Ureter (tissue), 1 donor: ENCODE data around the gene GRK5. TPM values are rescaled to one million over a fixed set of nuclear protein-coding genes. Genes with fewer than 3 reads are reported as not detected.
"Not testable (repeated sequence)": the region's sequence is repeated elsewhere in the genome, so short reads cannot be mapped to it uniquely, and the experiment has no call there.

Experiments used
- DNase-seq: peaks from one replicate; pipeline ENCODE4 v3.0.0-alpha.2; 2020; ENCODE audit warnings: low spot score
- total RNA-seq: library from RNA; stranded (reverse); gene quantifications from one replicate; pipeline ENCODE4 v1.2.4, GENCODE V29; 2023
- donor health status: DM: yes; HTN: yes; CAD: no.

The GRK5 gene
- 16.7 TPM for total RNA-seq

DNA sequence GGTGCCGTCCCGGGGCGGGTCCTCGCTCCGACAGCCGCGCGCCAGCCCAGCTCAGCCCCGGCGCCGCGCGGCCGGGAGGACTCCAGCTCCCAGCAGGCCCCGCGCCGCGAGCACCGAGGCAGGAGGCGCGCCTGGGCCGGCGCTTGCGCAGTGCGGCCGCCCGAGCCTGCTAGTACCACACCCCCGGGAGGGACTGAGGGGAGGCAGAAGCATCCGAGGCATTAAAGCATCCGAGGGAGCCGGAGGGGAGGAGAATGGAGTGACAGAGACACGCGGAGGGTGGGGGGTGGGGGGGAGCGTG lies at the start of gene GRK5:
TSS of gene GRK5 (plus strand) at position 206 of the 301 bp plus-strand sequence. CDS start 347 bp downstream, outside the sequence.
- DNase-seq, result peak; percentile 92

DNA sequence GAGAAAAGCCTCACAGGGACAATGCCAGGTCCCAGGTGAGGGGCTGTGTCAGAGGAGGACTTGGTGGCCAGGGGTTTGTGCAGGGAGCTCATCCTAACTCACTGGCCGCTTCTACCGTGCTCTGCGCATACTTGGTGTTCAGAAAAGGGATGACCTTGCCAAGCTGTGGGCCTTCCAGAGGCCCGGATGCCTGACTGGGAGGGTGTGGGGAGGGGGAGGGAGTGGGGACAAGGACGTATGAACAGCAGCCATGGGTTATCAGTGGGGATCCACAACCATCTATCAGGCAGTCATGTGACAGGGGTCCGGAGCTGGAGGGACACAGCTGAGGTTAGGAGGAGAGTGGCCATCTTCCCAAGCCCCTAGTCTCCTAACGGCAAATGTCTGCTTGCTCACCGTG lies 48.0 kb upstream of the GRK5 start:
- DNase-seq, result no peak

DNA sequence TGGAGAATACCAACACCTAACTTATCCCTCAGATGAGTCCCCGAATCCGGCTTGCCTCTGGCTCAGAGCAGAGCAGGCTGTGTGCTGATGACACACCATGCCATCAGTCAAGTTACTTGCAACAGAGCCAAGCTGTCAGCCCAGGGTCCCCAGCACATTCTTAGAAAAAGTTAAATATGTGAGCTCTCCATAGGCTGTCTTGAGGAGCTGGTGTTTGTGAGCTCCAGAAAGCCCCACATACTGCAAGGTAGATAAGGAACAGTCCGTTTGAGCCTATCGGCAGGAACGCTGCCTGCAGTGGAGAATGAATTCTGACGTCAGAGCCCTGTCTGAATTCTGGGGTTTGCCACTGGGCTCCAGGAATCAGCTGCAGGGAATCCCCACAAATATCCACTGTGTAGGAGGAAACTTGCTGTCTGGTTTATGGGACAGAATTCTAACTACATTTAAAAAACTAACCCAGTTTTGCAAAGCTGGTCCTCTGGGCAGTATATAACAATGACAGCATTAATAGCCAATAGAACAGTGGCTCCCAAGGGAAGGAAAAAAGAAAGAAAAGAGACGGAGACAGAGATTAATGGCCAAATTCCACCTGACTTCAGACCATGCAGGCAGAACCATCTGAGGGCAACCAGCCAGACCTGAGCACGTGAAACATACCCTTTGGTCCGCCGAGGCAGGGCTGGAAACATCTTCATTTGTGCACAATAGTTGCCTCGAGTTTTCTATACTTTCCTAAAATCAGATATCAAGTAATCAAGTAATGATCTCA lies 45.5 kb upstream of the GRK5 start:
- no peak for DNase-seq

DNA sequence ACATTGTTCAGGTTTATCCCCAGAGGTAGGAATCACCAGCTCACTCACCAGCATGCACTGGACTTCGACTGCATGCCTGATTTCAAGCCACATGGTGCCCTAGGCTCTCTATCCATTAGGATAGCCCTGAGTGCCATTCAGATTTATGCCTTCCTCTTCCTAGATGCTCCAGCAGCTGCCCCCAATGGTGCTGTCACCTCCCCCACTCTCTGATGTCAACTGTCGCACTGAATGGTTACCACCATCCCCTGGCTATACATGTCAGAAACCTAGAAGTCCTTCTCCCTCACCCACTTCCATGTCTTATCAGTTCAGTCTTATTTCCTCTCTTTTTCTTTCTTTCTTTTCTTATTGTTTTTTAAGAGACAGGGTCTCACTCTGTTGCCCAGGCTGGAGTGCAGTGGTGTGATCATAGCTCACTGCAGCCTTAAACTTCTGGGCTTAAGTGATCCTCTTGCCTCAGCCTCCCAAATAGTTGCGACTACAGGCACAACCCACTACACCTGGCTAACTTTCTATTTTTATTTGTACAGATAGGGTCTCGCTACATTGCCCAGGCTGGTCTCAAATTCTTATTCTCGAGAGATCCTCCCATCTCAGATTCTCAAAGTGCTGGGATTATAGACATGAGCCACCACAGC lies 44.8 kb upstream of the GRK5 start:
- DNase-seq, result no peak

DNA sequence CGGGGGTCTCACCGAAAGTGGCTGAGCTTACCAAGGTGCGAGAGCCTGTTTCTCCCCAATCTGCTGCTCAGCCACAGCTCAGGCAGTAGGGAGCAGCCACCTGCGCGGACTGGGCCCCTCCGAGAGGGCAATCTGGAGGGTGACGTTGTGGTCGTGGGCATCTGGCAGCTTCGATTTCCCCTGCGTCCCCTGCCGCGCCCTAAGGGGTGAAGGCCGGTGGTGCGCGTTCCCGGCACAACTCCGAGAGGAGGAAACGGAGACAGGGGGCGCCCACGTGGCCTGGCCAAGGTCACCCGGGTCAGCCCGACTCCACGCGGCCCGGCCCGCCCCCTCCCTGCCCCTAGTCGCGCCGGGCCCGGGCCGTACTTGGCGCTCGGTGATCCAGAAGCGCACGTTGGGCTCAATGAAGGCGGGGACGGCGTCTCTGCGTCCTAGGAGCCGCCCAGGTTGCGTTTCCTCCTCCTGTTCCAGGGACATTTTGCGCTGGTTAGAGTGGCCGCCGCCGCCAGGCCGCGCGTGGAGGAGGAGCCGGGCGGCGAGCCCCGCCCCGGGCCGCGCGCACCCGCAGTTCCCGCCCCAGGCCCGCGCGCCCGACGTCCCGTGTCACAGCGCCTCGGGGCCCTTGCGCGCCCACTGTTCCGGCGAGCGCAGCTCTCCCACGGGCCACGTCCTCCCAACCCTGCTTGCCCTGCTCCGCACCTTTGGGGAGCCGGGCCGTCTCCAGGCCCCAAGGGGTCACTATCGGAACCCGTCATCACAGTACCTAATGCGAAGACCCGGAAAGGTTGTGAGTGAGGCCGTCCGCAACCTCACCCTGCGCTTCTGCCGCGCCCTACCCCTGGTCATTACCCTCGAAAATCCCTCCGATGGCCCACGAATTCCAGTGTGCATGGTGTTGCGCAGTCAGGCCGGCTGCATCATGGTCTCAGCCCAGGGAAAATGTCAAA lies 41.9 kb upstream of the GRK5 start, which contains the start of gene SFXN4:
TSS of gene SFXN4 (minus strand) at position 544 of the 947 bp plus-strand sequence. CDS start at position 477, 67 bp downstream.
- peak; percentile 80 for DNase-seq

DNA sequence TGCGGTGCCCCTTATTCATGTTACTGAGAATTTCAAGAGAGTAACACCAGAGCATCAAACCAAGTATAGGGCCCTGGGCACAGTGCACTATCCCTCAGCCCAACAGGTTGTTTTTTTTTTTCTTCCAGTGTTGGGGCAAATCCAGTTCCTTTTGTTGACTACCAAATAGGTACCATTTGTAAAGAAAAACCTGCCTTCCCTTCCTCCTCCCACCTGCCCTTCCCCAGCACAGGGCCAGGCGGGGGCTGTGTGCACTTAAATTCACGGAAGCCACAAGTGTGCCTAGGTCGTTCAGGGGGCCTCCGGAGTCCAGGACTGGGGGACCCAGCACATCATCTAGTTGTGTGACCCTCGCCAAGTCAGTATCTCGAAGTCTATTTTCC lies 41.3 kb upstream of the GRK5 start:
- DNase-seq, result no peak

DNA sequence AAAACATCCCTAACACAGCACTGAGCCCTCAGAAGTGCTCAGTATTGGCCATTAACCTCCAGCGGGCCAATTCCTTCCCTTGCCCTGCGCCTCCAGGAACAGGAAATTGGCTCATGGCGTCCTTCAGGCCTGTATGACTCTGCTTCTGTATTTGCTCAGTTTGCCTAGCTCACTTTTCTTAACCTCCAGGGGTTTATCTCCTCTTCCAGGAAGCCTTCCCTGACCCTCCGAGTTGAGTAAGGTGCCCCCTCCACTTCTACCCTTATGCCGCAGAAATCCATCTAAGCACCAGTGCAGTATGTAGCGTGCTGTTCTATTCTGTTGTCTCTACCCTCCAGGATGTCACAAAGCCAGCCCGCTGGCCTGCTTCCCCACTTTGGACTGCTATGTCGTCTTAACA lies 40.8 kb upstream of the GRK5 start:
- no peak for DNase-seq

DNA sequence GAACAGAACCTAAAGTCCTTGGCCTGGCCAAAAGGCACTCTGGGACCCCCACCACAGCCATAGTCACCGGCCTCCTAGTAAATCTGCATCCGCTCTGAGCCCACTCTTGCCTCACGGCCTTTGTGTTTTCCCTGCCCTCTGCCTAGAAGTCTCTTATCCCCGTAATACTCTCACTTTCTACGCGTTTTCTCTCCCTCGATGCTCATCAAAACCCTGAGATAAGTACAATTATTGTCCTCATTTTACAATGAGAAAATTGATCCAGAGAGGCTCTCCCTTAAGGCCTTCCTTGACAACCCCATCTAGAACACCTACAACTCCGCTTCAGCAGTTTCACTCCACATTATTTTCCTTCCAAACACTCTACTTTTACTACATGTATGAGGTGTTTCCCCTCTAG lies 40.3 kb upstream of the GRK5 start:
- no peak for DNase-seq

DNA sequence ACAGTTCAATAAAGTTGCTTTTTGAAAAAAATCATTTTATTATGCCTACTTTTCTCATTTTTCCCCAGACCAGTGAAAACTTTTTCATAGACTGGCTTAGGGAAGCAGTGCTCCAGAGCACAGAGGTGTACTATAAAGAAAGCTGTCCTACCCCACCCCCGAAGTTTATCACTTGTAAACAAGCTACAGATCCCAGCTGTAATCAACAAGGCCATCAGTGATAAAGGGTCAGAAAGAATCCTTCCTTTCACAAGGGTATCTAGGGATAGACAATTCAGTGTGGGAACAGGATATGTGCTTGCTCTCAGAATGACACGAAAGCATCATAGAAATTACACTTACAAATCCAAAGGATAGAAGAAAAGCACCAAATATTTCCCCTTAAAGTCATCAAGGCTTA lies 33.3 kb upstream of the GRK5 start:
- no peak for DNase-seq

DNA sequence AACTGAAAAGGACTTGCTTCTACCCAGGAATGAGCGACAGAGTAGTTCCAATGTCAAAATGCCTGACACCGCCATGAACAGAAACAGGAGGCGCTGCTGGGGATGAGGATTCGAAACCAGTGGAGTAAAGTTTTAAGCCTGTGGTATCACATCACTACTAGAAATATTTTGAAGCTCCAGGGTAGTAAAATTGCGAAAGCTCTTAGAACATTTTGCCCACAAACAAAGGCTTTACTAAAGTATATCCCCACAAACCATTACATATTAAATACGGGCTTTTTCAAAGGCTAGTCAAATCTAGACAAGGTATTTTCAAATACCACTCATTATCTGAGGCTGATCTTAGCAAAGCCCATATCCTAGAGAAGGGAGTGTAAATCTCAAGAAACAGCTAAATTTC lies 31.2 kb upstream of the GRK5 start:
- no peak for DNase-seq

DNA sequence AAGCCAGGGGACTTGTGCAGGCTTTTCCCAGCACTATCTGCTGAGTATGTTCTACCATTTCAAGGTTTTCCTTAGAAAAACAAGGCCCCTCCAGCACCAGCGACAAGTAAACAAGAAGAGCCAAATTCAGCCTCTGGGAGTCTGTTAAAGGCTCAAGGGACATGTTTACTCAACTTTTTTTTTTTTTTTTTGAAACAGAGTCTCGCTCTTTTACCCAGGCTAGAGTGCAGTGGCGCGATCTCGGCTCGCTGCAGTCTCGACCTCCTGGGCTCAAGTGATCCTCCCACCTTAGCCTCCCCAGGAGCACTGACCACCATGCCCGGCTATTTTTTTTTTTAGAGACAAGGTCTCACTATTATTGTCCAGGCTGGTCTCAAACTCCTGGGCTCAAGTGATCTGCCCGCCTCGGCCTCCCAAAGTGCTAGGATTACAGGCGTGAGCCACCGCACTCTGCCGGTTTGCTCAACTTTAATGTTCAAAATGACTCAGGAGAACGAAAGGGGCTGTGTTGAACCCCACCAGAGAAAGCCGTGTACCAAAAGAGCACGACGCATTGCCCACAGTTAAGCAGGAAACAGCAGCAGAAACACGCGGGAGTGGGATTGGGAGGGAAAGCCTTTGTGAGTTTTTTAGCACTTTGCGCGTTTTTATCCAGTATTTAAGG lies 29.5 kb upstream of the GRK5 start:
- DNase-seq, result no peak

DNA sequence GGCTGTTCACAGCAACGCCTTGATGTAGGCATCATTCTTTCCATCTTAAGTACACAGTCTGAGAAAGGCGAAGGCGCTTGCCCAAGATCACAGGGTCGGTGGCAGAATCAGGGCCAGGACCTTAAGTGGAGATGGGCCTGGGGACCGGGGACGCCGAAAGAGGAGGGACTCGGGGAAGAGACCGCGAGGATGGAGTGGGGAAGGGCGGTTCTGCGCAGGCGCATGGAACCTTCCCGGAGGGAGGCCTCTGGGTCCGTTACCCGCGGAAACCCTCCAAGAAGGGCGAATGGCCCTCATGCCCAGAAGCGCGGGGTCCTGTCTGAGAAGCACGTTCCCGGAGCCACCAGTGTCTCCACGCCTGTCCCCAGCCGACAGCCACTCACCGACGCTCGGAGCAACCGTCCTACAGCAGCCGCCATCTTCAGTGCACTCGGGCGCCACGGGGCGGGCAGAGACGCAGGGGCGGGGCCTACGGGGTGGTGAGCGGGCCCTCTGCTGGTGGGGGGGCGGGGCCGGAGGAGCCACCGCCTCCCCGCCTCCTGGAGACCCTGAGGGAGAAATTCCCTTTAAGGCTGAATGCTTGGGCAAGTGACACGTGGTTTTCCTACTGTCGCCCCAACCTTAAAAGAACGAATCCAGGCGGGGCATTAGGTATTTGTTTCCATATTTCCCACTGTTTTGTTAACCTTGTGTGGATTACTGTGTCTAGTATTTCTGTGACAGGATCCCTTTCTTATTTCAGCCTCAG lies 28.8 kb upstream of the GRK5 start, which contains the start of gene PRDX3:
TSS of gene PRDX3 (minus strand) at position 441 of the 748 bp plus-strand sequence. CDS start at position 419, 22 bp downstream.
- peak; percentile 92 for DNase-seq

DNA sequence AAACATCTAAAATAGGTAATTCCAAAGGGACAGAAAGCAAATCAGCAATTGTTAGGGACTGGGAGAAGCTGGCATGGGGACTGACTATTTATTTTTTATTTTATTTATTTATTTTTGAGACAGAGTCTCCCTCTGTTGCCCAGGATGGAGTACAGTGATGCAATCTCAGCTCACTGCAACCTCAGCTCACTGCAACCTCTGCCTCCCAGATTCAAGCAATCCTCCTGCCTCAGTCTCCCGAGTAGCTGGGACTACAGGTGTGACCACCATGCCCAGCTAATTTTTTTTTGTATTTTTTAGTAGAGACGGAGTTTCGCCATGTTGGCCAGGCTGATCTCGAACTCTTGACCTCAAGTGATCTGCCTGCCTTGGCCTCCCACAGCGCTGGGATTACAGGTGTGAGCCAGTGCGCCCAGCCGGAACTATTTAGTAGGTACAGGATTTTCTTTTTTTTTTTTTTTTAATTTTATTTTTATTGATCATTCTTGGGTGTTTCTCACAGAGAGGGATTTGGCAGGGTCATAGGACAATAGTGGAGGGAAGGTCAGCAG lies 26.4 kb upstream of the GRK5 start:
- not testable (repeated sequence) for DNase-seq

DNA sequence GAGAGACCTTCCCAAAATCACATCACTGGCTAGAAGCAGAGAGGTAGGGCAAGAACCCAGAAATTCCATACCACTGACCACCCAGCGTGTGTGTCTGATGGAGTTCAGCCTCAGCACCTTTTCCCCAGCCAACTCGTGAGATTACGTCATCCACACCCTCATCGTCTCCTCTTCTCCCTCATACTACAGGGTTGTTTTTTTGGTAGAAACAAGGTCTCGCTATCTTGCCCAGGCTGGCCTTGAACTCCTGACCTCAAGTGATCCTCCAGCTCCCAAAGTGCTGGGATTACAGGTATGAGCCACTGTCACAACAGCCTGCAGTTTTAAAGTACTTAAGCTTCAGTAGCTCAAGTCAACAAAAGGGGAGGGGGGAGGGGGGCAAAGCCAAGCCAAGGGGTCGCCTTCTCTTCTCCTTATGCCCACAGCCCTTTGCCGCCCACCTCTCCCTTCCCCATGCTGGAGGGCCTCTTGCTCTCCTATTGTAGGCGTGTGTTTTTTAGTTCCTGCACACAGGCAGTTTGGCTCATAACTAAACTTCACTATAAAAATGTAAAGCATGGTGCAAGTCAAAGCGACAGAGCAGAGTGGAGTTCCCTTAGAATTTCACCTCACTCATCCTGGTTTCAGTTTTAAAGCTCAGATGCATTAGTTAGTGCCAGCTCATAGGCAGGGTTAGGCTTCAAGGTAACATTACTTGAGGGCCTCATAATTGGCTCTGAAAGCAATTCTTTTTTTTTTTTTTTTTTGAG lies 23.5 kb upstream of the GRK5 start:
- no peak for DNase-seq

DNA sequence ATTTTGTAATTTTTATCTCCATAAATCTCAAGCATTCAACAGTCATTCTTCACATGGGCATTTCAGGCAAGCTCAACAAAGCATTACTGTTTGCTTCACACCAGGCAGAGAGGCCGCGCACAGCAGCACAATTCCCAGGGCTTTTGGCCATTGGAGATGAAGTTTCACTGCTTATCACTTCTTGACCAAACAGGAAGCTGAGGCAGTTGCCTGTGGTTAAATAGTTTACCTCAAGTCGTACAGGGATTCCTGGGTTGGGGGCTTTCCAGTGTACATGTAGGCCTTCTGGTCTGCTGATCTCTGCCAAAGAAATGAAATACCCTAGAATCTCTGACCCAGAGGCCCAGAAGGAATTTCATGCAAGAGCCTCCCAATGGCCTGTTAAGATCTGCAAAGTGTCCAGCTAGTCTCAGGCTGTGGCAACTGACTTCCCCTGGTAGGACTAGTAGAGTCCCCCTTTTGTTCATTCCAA lies 17.5 kb upstream of the GRK5 start:
- no peak for DNase-seq

DNA sequence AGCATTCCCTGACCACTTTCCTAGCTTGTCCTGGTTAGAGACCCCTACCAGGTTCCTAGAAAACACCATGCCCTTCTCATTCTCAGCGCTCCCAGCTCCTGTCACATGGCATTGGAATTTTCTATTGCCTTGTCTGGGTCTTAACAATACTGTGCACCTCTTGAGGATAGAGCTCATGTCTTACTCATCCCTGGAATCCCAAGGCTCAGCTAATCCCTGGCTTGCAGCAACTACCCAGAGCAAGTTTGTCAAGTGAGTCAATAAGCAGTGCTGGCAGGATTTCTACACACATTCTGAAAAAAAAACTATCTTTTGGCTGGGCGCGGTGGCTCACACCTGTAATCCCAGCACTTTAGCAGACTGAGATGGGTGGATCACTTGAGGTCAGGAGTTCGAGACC lies 17.0 kb upstream of the GRK5 start:
- no peak for DNase-seq

DNA sequence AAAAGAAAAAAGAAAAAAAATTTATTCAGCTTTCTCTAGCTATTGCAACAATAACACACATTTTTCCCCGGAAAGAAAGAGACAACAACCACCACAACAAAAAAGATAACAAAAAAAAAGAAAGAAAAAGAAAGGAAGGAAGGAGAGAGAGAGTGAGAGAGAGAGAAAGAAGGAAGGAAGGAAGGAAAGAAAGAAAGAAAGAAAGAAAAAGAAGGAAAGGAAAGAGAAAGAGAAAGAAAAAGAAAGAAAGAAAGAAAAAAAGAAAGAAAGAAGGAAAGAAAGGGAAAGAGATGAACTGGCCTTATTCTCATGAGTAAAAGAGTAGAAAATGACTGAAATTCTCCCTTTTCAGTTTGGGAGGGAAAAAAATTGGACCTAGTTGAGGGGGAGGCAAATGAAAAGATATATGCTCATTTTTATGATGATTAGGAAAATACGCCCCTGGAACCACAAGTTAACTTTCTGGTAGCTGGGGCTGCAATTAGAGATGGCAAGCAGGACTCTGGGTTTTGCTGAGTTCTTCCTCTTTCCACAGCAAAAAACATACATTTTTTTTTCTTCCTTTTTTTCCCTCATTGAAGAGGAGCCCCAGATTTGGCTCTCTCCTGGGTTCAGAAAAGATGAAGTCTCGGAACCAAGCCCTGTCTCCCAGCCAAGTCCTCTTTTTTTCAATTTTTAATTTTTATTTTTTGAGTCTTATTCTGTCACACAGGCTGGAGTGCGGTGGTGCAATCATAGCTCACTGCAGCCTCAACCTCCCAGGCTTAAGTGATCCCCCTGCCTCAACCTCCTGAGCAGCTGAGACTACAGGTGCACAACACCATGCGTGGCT lies 16.2 kb upstream of the GRK5 start:
- DNase-seq, result no peak

DNA sequence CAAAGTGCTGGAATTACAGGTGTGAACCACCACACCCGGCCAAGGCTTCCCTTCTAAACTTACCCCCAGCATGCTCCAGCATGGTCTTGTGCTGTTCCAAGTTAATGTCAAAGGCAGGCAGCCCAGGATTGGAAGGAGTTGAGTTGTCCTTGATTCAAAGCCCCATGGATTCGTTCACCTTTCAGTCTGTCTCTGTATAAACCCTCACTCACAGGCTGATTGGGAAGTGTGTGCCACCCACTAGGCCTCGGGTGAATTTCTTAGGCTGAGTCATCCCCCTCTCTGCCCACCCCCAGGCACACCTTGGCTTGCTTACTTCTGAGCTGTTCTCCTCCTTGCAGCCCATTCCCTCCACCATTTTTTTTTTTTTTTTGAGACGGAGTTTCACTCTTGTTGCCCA lies 15.5 kb upstream of the GRK5 start:
- DNase-seq, result no peak

DNA sequence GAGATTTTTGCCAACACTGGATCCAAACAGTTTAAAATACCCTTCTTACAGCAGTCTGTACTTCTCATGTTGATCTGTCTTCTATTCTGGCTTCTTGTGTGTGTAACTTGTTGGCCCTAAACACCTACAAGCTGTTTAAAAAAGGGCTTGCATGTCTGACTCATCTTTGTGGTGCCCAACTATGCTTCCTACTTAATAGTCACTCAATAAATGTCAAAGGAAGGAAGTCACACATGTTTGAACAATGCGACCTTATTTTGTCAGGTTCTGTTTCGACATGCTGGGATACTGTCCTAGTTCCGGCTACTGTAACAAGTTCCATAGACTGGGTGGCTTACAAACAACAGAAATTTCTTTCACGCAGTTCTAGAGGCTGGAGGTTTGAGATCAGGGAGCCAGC lies 9.4 kb upstream of the GRK5 start:
- DNase-seq, result no peak
